HG03439 (cell line): Measurements from ENCODE around the gene PCGF6.
"Not testable (repeated sequence)": the region's sequence is repeated elsewhere in the genome, so short reads cannot be mapped to it uniquely, and the experiment has no call there.

Experiments used
- ATAC-seq: cut with Tn5 transposase; IDR thresholded peaks from one replicate; pipeline ENCODE4 v1.9.1; 2021; ENCODE audit warnings: mild to moderate bottlenecking, moderate library complexity; ENCODE audit not compliant: unreplicated experiment

Gene PCGF6

DNA sequence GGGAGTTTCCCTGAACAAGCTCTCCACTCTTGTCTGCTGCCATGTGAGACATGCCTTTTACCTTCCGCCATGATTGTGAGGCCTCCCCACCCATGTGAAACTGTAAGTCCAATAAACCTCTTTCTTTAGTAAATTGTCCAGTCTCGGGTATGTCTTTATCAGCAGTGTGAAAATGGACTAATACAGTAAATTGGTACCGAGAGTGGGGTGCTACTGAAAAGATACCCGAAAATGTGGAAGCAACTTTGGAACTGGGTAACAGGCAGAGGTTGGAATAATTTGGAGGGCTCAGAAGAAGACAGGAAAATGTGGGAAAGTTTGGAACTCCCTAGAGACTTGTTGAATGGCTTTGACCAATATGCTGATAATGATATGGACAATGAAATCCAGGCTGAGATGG, 92.0 kb downstream of the PCGF6 start:
- ATAC-seq: not testable (repeated sequence)

DNA sequence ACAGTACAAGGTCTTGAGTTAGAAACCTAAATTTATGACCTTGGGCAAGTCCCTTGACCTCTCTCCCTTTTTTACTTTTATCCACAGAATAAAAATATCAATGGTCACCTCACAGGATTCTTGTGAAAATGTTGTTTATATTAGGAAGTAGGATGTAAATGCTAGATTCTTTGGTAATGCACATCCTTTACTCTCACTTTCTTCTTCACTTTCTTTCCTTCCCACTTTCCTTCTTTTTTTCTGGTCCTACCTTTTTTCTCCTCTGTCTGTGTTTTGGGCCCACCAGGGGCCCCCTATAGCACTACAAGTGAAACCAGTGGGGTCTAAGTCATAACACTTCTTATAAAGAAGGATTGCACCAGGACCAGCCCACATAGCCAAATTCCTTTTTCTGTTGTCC, 93.1 kb downstream of the PCGF6 start:
- ATAC-seq: no peak

DNA sequence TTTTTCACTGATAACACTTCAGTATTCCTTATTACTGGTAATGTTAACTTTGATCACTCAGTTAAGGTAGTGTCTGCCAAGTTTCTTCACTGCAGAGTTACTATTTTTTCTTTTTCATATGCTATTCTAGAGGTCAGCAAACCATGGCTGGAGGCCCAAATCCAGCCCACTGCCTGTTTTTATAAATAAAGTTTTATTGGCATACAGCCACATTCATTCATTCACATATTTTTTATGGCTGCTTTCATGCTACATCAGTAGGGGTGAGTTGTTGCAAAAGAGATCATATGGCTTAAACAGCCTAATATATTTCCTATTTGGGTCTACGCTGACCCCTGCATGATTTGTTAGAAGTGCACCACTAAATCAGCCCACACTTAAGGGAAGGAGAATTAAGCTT, 94.3 kb downstream of the PCGF6 start:
- ATAC-seq: no peak

- no peak for ATAC-seq
These were observed 96.2 kb downstream of the PCGF6 start for GRCh38 chr10:103254538-103255325.

GRCh38 chr10:103254113-103254512, 96.8 kb downstream of the PCGF6 start:
- no peak for ATAC-seq
